GM23248 (cell line): ENCODE measurements around the gene TRPM2. TPM values are rescaled to one million over a fixed set of nuclear protein-coding genes. Genes with fewer than 3 reads are reported as not detected.

Source experiments
- DNase-seq: peaks from one replicate; pipeline ENCODE4 v3.0.0-alpha.2; 2015
- H2AFZ ChIP-seq: fragments of 200-600 bp; sonication (generic); 2 replicates; pipeline ENCODE4 v1.6.1; 2016; ENCODE audit warnings: antibody characterized with exemption
- H3F3A ChIP-seq: fragments of 200-600 bp; sonication (generic); 2 replicates; pipeline ENCODE4 v1.6.1; 2016; ENCODE audit warnings: mild to moderate bottlenecking, antibody characterized with exemption, mixed run types; ENCODE audit not compliant: insufficient read depth
- H3K27ac ChIP-seq: fragments of 200-600 bp; sonication (generic); 2 replicates; pipeline ENCODE4 v1.5.1; 2016; ENCODE audit warnings: mild to moderate bottlenecking
- H3K27me3 ChIP-seq: fragments of 200-600 bp; sonication (generic); replicated peaks from 2 replicates; pipeline ENCODE4 v1.6.1; 2016; ENCODE audit warnings: mild to moderate bottlenecking; ENCODE audit not compliant: insufficient read depth
- H3K36me3 ChIP-seq: fragments of 200-600 bp; sonication (generic); 2 replicates; pipeline ENCODE4 v1.6.1; 2016; ENCODE audit warnings: low read depth, mild to moderate bottlenecking
- H3K4me1 ChIP-seq: fragments of 200-600 bp; sonication (generic); 2 replicates; pipeline ENCODE4 v1.6.1; 2016; ENCODE audit warnings: mild to moderate bottlenecking; ENCODE audit not compliant: insufficient read depth
- H3K4me2 ChIP-seq: fragments of 200-600 bp; sonication (generic); one replicate; pipeline ENCODE4 v1.6.1; 2016; ENCODE audit warnings: mild to moderate bottlenecking; ENCODE audit not compliant: unreplicated experiment
- H3K4me3 ChIP-seq: fragments of 200-600 bp; sonication (generic); 2 replicates; pipeline ENCODE4 v1.5.1; 2016; ENCODE audit warnings: mild to moderate bottlenecking
- H3K79me2 ChIP-seq: fragments of 200-600 bp; sonication (generic); 2 replicates; pipeline ENCODE4 v1.6.1; 2016; ENCODE audit warnings: mild to moderate bottlenecking; ENCODE audit not compliant: insufficient read depth
- H3K9ac ChIP-seq: fragments of 200-600 bp; sonication (generic); 2 replicates; pipeline ENCODE4 v1.6.1; 2016; ENCODE audit warnings: mild to moderate bottlenecking
- H3K9me2 ChIP-seq: fragments of 200-600 bp; sonication (generic); 2 replicates; pipeline ENCODE4 v1.6.1; 2016; ENCODE audit warnings: mixed run types, mild to moderate bottlenecking, moderate library complexity; ENCODE audit not compliant: insufficient read depth
- H3K9me3 ChIP-seq: fragments of 200-600 bp; sonication (generic); one replicate; pipeline ENCODE4 v1.6.1; 2017; ENCODE audit warnings: low read depth
- H4K20me1 ChIP-seq: fragments of 200-600 bp; sonication (generic); 2 replicates; pipeline ENCODE4 v1.6.0; 2016; ENCODE audit not compliant: insufficient read depth
- EZH2 ChIP-seq: fragments of 200-600 bp; sonication (generic); IDR thresholded peaks from 2 replicates; pipeline ENCODE4 v1.6.1; 2018; ENCODE audit warnings: antibody characterized with exemption, mild to moderate bottlenecking; ENCODE audit not compliant: insufficient read depth, poor library complexity, severe bottlenecking
- EZH2phosphoT487 ChIP-seq: fragments of 200-600 bp; sonication (generic); IDR thresholded peaks from 2 replicates; pipeline ENCODE4 v1.6.1; 2018; ENCODE audit warnings: antibody characterized with exemption, moderate library complexity, mild to moderate bottlenecking, low read depth; ENCODE audit not compliant: insufficient read depth
- WGBS, 2 experiments: methylation state at CpG; one replicate each; pipeline ENCODE4 v1.1.6; 2015 to 2017; ENCODE audit warnings: low lambda C conversion rate in 2 of 2, low coverage in 1 of 2; ENCODE audit errors: missing lambda C conversion rate in 2 of 2; 5-methylcytosine and 5-hydroxymethylcytosine counted together
- in situ Hi-C: fragments of 300-500 bp; cut with MboI; formaldehyde crosslinking; loops from 2 replicates; pipeline ENCODE4 v1.15.0; 2020
- polyA plus RNA-seq: library from polyadenylated mRNA; unstranded; fragments of >200 nt; fragmentation: Nextera tagmentation; extraction: Ambion mirVana; gene quantifications from 2 replicates; pipeline ENCODE4 v1.2.1, GENCODE V29; 2016
- total RNA-seq: library from RNA; depleted of rRNA; stranded (reverse); fragments of >200 nt; shearing (Covaris generic); gene quantifications from 2 replicates; pipeline ENCODE4 v1.2.3, GENCODE V29; 2014

TRPM2 gene
- total and polyA plus RNA-seq, 2 experiments from 2014 or later, result 0.22 TPM; not detected in 1

- H3K79me2 ChIP-seq, result no peaks in the 10 kb centered on the region
- H3K4me3 ChIP-seq, result no peak overlapping the region
- TF ChIP-seq EZH2phosphoT487, result no peak
- no peak for TF ChIP-seq EZH2
- in situ Hi-C loops, result no loop called here
- no peak overlapping the region for H3K4me2 ChIP-seq
- no peaks in the 10 kb centered on the region for H3F3A ChIP-seq
- H3K9me2 ChIP-seq, result no peaks in the 10 kb centered on the region
- 67 to 70% methylated on average over 20 to 28 of the region's 28 CpGs for WGBS, 2 experiments
- no peak overlapping the region for H2AFZ ChIP-seq
- no peaks in the 10 kb centered on the region for H3K36me3 ChIP-seq
- no peak overlapping the region for H3K27ac ChIP-seq
- no peaks in the 10 kb centered on the region for H3K4me1 ChIP-seq
- DNase-seq, result no peak
- no peaks in the 10 kb centered on the region for H3K9me3 ChIP-seq
- peaks cover 3% of the 10 kb centered on the region; the same call in 1 of the 2 replicates for H3K27me3 ChIP-seq
- H3K9ac ChIP-seq, result no peak overlapping the region
- no peaks in the 10 kb centered on the region for H4K20me1 ChIP-seq
Observed at GRCh38 chr21:44434936-44435635, 81.7 kb downstream of the TRPM2 start.

- Histone ChIP-seq H3K4me3 (no peak overlapping the region), H3K27ac (no peak overlapping the region), H3K36me3 (no peaks in the 10 kb centered on the region), H3K27me3 (peaks cover 3% of the 10 kb centered on the region; the same call in 1 of the 2 replicates), H3F3A (no peaks in the 10 kb centered on the region), H3K79me2 (no peaks in the 10 kb centered on the region), H4K20me1 (no peaks in the 10 kb centered on the region), H3K4me1 (no peaks in the 10 kb centered on the region), H3K4me2 (no peak overlapping the region), H3K9ac (no peak overlapping the region), H2AFZ (no peak overlapping the region), H3K9me3 (no peaks in the 10 kb centered on the region), H3K9me2 (no peaks in the 10 kb centered on the region)
- in situ Hi-C loops, result no loop called here
- TF ChIP-seq EZH2 (no peak), EZH2phosphoT487 (no peak)
- no peak for DNase-seq
- 63 to 71% methylated on average over 7 to 13 of the region's 13 CpGs for WGBS, 2 experiments
Observed at GRCh38 chr21:44436111-44436611, 82.7 kb downstream of the TRPM2 start.

GRCh38 chr21:44436958-44437357, 83.5 kb downstream of the TRPM2 start:
- in situ Hi-C loops, result no loop called here
- Histone ChIP-seq H3K9me3 (no peaks in the 10 kb centered on the region), H3K36me3 (no peaks in the 10 kb centered on the region), H3K27ac (no peak overlapping the region), H3K4me3 (no peak overlapping the region), H2AFZ (no peak overlapping the region), H4K20me1 (no peaks in the 10 kb centered on the region), H3K9me2 (no peaks in the 10 kb centered on the region), H3K27me3 (peaks cover 3% of the 10 kb centered on the region; the same call in 1 of the 2 replicates), H3K4me2 (no peak overlapping the region), H3K79me2 (no peaks in the 10 kb centered on the region), H3F3A (no peaks in the 10 kb centered on the region), H3K4me1 (no peaks in the 10 kb centered on the region), H3K9ac (no peak overlapping the region)
- no peak for DNase-seq
- 58% methylated on average over 17 to 18 of the region's 18 CpGs for WGBS, 2 experiments
- TF ChIP-seq EZH2phosphoT487, result no peak
- TF ChIP-seq EZH2, result no peak

- DNase-seq, result no peak
- Histone ChIP-seq H3F3A (no peaks in the 10 kb centered on the region), H4K20me1 (no peaks in the 10 kb centered on the region), H3K9me2 (no peaks in the 10 kb centered on the region), H3K4me2 (no peak overlapping the region), H3K27ac (no peak overlapping the region), H3K9me3 (no peaks in the 10 kb centered on the region), H2AFZ (no peak overlapping the region), H3K9ac (no peak overlapping the region), H3K4me1 (no peaks in the 10 kb centered on the region), H3K79me2 (no peaks in the 10 kb centered on the region), H3K27me3 (peaks cover 3% of the 10 kb centered on the region; the same call in 1 of the 2 replicates), H3K4me3 (no peak overlapping the region), H3K36me3 (no peaks in the 10 kb centered on the region)
- 19 to 35% methylated on average over 5 of the region's 5 CpGs for WGBS, 2 experiments
- no peak for TF ChIP-seq EZH2
- TF ChIP-seq EZH2phosphoT487, result no peak
- in situ Hi-C loops, result no loop called here
Observed at GRCh38 chr21:44437371-44437695, 83.9 kb downstream of the TRPM2 start.
